ENCODE results near the gene SH3BP2. TPM values are rescaled to one million over a fixed set of nuclear protein-coding genes. Genes with fewer than 3 reads are reported as not detected.

SH3BP2 gene
- total RNA-seq, 1 experiment from 2014 or later: 52.8 TPM

GRCh38 chr4:2829321-2829932 lies 36.5 kb downstream of the SH3BP2 start:
- Histone ChIP-seq H3K9me2 (ENCODE audit: insufficient read depth) (no peaks in the 10 kb centered on the region), H2AFZ (ENCODE audit: low read depth, low read length, poor library complexity, severe bottlenecking) (no peak overlapping the region), H3K9me3 (ENCODE audit: control insufficient read depth in 1 of 2, insufficient read depth in 1 of 2, low read depth in 1 of 2, low read length in 2 of 2) (no peaks in the 10 kb centered on the region), H3K36me3 (ENCODE audit: control insufficient read depth in 1 of 2, insufficient read depth in 2 of 2, low read length in 2 of 2) (peaks cover 24 to 29% of the 10 kb centered on the region in 2 experiments; a peak in 3 of 4 replicates), H3K9ac (ENCODE audit: low read length) (no peak overlapping the region), H3K4me3 (replicated peaks in 1 of 2; ENCODE audit: low read depth in 1 of 2, low read length in 2 of 2) (no peak overlapping the region), H3K4me1 (ENCODE audit: control insufficient read depth in 1 of 2, insufficient read depth in 2 of 2, low read length in 2 of 2) (no peaks in the 10 kb centered on the region), H3K79me2 (ENCODE audit: insufficient read depth, low read length) (no peaks in the 10 kb centered on the region), H3K4me2 (ENCODE audit: low read length) (no peak overlapping the region), H3K27me3 (ENCODE audit: insufficient read depth, low read length) (no peaks in the 10 kb centered on the region), H3K27ac (ENCODE audit: low read depth, low read length) (no peak overlapping the region), H4K20me1 (ENCODE audit: insufficient read depth) (no peaks in the 10 kb centered on the region)
- intact Hi-C loops (cut with micrococcal nuclease): no loop called here
- BruUV-seq (replicated peaks): no TSS peak
- RAD21 ChIA-PET (ENCODE audit: low non-redundant PET in 1 of 2, low total read pairs in 2 of 2, uncharacterized antibody in 2 of 2, unreplicated experiment in 2 of 2): no interaction called here
- DNase-seq (ENCODE audit: low read depth, low spot score) (no peak), ATAC-seq (no peak)
- POLR2A ChIA-PET: no interaction called here
- CTCF ChIA-PET: no interaction called here
- no peak for TF ChIP-seq TCF7L2 (IDR thresholded peaks at IDR 0.05; ENCODE audit: borderline replicate concordance, extremely low read depth, insufficient read depth, insufficient read length)
- TF ChIP-seq ZNF274 (IDR thresholded peaks at IDR 0.05; ENCODE audit: low read depth, low read length): no peak
- TF ChIP-seq ZFX (IDR thresholded peaks at IDR 0.05): no peak
- TF ChIP-seq EZH2 (IDR thresholded peaks at IDR 0.05): no peak
- no peak for TF ChIP-seq CBX3 (IDR thresholded peaks at IDR 0.05; ENCODE audit: low read depth)
- TF ChIP-seq, protein P1, sequence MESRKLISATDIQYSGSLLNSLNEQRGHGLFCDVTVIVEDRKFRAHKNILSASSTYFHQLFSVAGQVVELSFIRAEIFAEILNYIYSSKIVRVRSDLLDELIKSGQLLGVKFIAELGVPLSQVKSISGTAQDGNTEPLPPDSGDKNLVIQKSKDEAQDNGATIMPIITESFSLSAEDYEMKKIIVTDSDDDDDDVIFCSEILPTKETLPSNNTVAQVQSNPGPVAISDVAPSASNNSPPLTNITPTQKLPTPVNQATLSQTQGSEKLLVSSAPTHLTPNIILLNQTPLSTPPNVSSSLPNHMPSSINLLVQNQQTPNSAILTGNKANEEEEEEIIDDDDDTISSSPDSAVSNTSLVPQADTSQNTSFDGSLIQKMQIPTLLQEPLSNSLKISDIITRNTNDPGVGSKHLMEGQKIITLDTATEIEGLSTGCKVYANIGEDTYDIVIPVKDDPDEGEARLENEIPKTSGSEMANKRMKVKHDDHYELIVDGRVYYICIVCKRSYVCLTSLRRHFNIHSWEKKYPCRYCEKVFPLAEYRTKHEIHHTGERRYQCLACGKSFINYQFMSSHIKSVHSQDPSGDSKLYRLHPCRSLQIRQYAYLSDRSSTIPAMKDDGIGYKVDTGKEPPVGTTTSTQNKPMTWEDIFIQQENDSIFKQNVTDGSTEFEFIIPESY (IDR thresholded peaks at IDR 0.05; ENCODE audit: extremely low read depth, insufficient replicate concordance, low read length): no peak
- TF ChIP-seq SRF (IDR thresholded peaks at IDR 0.05; ENCODE audit: low read depth): no peak
- no peak for TF ChIP-seq YY1 (IDR thresholded peaks at IDR 0.05; ENCODE audit: extremely low read depth, insufficient replicate concordance, low read depth, low read length)
- TF ChIP-seq SP1 (IDR thresholded peaks at IDR 0.05; ENCODE audit: low read depth): no peak
- TF ChIP-seq SIN3A (IDR thresholded peaks at IDR 0.05; ENCODE audit: low read depth): no peak
- no peak for TF ChIP-seq ELF1 (IDR thresholded peaks at IDR 0.05; ENCODE audit: borderline replicate concordance, low read depth)
- no peak for TF ChIP-seq REST (IDR thresholded peaks at IDR 0.05; ENCODE audit: low read depth)
- no peak for TF ChIP-seq RAD21 (IDR thresholded peaks at IDR 0.05; ENCODE audit: low read depth)
- TF ChIP-seq CEBPB (IDR thresholded peaks at IDR 0.05; ENCODE audit: low read depth): no peak
- TF ChIP-seq, protein P2, sequence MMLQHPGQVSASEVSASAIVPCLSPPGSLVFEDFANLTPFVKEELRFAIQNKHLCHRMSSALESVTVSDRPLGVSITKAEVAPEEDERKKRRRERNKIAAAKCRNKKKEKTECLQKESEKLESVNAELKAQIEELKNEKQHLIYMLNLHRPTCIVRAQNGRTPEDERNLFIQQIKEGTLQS (IDR thresholded peaks at IDR 0.05): no peak
